Bronchial epithelial cell (primary cell): ENCODE measurements around the gene EXOG. TPM values are rescaled to one million over a fixed set of nuclear protein-coding genes. Genes with fewer than 3 reads are reported as not detected.
A peak's percentile ranks its signal among the peaks of the same experiment; 100 is the strongest.

Source experiments
- DNase-seq: peaks from one replicate; pipeline ENCODE4 v3.0.0-alpha.2; 2010; ENCODE audit warnings: low read depth
- FAIRE-seq: peaks from 2 replicates; lab custom pipeline; 2011; peaks lifted over from hg19 to GRCh38; lab: Jason Lieb, UNC
- H3K27me3 ChIP-seq: 2 replicates; pipeline ENCODE4 v1.5.1; 2011; ENCODE audit warnings: low read length; ENCODE audit not compliant: control insufficient read depth, insufficient read depth
- H3K36me3 ChIP-seq: 2 replicates; pipeline ENCODE4 v1.5.1; 2011; ENCODE audit warnings: low read length; ENCODE audit not compliant: control insufficient read depth, insufficient read depth
- H3K4me3 ChIP-seq: 2 replicates; pipeline ENCODE4 v1.5.1; 2011; ENCODE audit warnings: mild to moderate bottlenecking, low read depth, low read length, control low read depth
- total RNA-seq: library from RNA; depleted of rRNA; stranded (reverse); fragments of >200 nt; gene quantifications from 2 replicates; pipeline ENCODE4 v1.2.1, GENCODE V29; 2014
- TF ChIP-seq, protein P1 (sequence below): IDR thresholded peaks from 2 replicates; pipeline ENCODE4 v1.5.1; 2011; ENCODE audit warnings: mild to moderate bottlenecking, moderate library complexity, low read length, control low read depth, inconsistent platforms; ENCODE audit not compliant: insufficient read depth, severe bottlenecking

Gene EXOG
- total RNA-seq, 1 donor from 2014 or later, result 5.8 TPM

DNA sequence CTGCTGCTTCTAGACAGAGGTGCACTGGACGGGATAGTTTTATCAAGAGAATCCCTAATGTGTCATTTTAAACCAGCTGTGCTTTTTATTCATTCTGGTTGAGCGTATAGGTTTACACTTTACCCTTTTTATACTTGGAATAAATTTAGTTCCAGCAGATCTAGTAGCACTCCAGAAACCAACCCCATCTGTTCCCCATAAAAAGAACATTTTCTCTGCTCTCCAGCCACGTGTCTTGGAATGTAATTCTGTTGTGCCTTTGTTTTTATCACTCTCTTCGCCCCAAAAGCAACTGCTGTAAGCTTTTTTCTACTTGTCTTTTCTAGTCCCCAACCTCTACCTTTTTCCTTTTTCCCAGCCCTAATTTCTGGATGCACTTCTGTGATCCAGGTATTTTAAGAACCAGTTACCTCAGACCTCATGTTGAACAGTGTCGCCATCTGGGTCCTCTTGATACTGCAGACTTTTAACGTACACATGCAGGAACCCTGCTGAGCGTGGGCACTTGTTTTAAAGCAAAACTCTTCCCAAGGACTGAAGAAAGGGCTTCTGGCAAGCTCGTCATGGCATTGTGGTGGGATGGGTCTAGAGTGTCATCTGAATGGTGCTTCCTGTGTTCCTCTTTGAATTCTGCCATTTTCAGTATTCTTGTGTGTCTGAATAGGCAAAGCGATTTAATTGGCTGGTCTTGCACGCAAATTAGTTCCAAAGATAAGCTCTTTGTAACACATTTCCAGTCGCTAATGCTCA lies 5.7 kb upstream of the EXOG start:
- Histone ChIP-seq H3K4me3 (no peak overlapping the region), H3K27me3 (no peaks in the 10 kb centered on the region), H3K36me3 (no peaks in the 10 kb centered on the region)
- peak; percentile 50 for FAIRE-seq
- DNase-seq, result no peak
- TF ChIP-seq, protein P1, sequence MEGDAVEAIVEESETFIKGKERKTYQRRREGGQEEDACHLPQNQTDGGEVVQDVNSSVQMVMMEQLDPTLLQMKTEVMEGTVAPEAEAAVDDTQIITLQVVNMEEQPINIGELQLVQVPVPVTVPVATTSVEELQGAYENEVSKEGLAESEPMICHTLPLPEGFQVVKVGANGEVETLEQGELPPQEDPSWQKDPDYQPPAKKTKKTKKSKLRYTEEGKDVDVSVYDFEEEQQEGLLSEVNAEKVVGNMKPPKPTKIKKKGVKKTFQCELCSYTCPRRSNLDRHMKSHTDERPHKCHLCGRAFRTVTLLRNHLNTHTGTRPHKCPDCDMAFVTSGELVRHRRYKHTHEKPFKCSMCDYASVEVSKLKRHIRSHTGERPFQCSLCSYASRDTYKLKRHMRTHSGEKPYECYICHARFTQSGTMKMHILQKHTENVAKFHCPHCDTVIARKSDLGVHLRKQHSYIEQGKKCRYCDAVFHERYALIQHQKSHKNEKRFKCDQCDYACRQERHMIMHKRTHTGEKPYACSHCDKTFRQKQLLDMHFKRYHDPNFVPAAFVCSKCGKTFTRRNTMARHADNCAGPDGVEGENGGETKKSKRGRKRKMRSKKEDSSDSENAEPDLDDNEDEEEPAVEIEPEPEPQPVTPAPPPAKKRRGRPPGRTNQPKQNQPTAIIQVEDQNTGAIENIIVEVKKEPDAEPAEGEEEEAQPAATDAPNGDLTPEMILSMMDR, result no peak

DNA sequence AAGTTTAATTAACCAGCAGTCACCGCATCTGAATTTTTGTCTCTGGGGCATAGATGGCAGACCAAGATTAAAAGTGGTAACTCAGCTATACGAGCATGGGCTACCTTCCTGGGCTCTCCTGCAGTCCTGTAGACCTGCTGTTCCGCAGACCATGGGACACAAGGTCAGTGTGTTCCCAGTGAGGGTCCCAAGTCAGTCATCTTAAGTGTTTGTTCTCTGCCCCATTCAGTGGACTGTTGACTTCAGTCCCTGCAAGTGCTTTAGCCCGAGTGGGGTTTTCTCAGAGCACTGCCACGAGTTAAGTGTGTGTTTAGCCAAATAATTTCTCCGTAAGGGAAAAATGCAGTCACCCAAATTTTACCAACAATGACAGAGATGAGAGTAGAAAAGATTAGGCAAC lies 4.9 kb upstream of the EXOG start:
- DNase-seq (no peak), FAIRE-seq (no peak)
- Histone ChIP-seq H3K27me3 (no peaks in the 10 kb centered on the region), H3K4me3 (no peak overlapping the region), H3K36me3 (no peaks in the 10 kb centered on the region)
- TF ChIP-seq, protein P1, result no peak

DNA sequence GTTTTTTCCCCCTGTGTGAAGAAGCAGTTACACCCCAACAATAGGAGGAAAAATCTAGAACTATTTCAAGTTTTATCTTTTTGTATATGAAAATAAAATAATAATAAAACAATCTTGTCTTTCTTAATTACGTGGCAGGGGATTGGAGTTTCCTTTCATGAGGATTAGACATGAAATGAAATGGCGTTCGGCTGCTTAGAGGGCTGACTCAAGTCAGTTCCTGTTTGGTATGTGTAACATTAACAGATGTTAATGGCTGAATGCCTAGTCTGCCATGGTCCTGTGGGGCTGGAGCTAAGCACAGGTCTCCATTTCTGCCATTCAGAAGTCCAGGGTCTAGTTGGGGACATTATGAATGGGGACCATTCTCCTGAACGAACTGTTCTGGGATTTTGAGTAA lies 3.1 kb upstream of the EXOG start:
- no peak overlapping the region for H3K4me3 ChIP-seq
- FAIRE-seq (no peak), DNase-seq (peak; percentile 7)
- no peaks in the 10 kb centered on the region for H3K36me3 ChIP-seq
- H3K27me3 ChIP-seq, result no peaks in the 10 kb centered on the region
- TF ChIP-seq, protein P1, result no peak

DNA sequence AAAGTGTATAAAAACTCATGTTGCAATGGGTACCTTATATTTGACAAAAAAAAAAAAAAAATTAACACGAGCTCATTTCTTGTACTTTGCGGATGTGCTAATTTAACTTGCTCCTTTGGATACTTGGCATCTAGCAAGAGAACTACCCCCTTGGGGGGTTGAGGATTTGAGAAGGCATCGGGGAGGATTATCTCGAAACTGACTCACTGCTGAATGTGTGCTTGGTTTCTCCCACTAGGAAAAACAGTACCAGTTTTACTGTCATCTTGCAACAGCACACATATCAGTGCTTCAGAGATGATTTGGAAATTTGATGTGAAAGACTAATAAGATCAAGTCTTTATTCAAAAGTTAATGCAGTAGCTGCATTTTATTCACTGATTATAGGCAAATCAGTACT lies 891 bp downstream of the EXOG start:
- peaks cover 2% of the 10 kb centered on the region for H3K36me3 ChIP-seq
- H3K4me3 ChIP-seq, result peak overlapping the region; percentile 83
- H3K27me3 ChIP-seq, result no peaks in the 10 kb centered on the region
- FAIRE-seq (no peak), DNase-seq (peak; percentile 18)
- TF ChIP-seq, protein P1, result no peak

DNA sequence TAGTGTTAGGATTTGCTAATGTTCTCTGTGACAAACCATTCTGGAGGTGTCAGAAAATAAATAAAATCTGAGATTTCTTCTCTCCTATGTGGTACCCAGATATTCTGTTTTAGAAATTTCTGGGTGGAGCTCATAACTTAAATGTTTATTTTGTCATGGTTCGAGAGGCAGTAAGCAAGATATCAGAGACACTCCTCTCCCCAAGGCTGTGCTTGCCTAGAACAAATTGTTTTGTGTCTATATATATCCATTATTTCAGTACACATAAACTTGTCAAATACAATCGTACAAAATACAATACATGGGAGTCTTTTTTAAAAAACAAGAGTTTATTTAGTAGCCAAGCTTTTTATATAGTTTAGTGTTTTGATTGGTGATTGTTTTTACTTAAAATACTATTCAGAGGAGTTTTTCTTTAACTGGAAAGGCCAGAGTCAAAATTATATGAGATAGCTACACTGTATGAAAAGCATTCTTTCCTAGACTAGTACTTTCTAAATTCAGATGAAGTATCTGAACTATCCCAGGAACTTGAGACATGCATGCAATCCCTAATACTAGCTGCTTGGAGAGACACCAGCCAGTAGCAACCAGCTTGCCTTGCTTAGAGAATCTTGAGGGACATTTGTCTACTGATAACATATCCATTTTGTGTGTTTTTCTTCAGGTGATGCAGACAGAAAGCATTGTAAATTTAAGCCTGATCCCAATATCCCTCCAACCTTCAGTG lies 4.7 kb downstream of the EXOG start:
- no peaks in the 10 kb centered on the region for H3K27me3 ChIP-seq
- H3K36me3 ChIP-seq, result peaks cover 2% of the 10 kb centered on the region
- no peak for FAIRE-seq
- H3K4me3 ChIP-seq, result no peak overlapping the region
- DNase-seq, result no peak
- TF ChIP-seq, protein P1, result no peak
